Mesodermal cell (in vitro differentiated cells): ENCODE results near the gene PRDM11.

Experiments
- H3K27ac ChIP-seq: 2 replicates; pipeline ENCODE4 v1.7.0; 2013; ENCODE audit warnings: mild to moderate bottlenecking, low read depth, low read length, moderate library complexity; ENCODE audit not compliant: severe bottlenecking
- H3K36me3 ChIP-seq: 2 replicates; pipeline ENCODE4 v1.7.1; 2013; ENCODE audit warnings: mild to moderate bottlenecking, low read length, moderate library complexity; ENCODE audit not compliant: control insufficient read depth, insufficient read depth
- H3K4me1 ChIP-seq: one replicate; pipeline ENCODE4 v1.7.1; 2013; ENCODE audit warnings: mild to moderate bottlenecking, low read length; ENCODE audit not compliant: insufficient read depth, control insufficient read depth, poor library complexity, severe bottlenecking
- H3K4me3 ChIP-seq: 2 replicates; pipeline ENCODE4 v1.7.0; 2013; ENCODE audit warnings: low read length, control low read depth, mild to moderate bottlenecking; ENCODE audit not compliant: insufficient read depth, poor library complexity, severe bottlenecking; ENCODE audit errors: extremely low read depth
- H3K9me3 ChIP-seq: 2 replicates; pipeline ENCODE4 v1.7.1; 2013; ENCODE audit warnings: mild to moderate bottlenecking, low read length, moderate library complexity; ENCODE audit not compliant: control insufficient read depth
- WGBS, 2 experiments: methylation state at CpG; one replicate each; pipeline ENCODE4 v1.1.5; 2013; ENCODE audit warnings: missing lambda C conversion rate in 2 of 2; ENCODE audit not compliant: insufficient coverage in 2 of 2; 5-methylcytosine and 5-hydroxymethylcytosine counted together

Gene PRDM11

DNA sequence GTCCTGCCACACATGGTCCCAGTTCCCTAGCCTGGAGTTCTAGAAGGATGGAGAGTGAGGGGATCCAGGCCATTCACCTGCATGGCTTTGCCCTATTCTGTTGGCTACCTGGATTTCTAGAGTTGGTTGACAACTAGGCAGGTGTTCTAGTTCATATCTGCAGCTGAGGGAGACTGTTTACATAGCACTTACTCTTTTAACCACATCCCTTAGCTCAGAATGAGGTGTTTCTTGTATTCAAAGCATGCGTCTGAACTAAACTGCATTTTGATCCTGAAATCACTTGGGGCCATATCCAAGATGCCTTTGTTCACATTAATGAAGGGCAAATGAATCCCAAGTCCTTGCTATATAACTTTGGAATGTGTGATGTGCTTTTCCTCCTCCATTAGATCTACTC is 78.8 kb downstream of the PRDM11 start:
- 100% methylated on average over 1 of the region's 1 CpG for WGBS, 2 experiments
- Histone ChIP-seq H3K36me3 (peaks cover 25% of the 10 kb centered on the region), H3K9me3 (no peaks in the 10 kb centered on the region), H3K4me3 (no peak overlapping the region), H3K27ac (no peak overlapping the region), H3K4me1 (no peaks in the 10 kb centered on the region)

DNA sequence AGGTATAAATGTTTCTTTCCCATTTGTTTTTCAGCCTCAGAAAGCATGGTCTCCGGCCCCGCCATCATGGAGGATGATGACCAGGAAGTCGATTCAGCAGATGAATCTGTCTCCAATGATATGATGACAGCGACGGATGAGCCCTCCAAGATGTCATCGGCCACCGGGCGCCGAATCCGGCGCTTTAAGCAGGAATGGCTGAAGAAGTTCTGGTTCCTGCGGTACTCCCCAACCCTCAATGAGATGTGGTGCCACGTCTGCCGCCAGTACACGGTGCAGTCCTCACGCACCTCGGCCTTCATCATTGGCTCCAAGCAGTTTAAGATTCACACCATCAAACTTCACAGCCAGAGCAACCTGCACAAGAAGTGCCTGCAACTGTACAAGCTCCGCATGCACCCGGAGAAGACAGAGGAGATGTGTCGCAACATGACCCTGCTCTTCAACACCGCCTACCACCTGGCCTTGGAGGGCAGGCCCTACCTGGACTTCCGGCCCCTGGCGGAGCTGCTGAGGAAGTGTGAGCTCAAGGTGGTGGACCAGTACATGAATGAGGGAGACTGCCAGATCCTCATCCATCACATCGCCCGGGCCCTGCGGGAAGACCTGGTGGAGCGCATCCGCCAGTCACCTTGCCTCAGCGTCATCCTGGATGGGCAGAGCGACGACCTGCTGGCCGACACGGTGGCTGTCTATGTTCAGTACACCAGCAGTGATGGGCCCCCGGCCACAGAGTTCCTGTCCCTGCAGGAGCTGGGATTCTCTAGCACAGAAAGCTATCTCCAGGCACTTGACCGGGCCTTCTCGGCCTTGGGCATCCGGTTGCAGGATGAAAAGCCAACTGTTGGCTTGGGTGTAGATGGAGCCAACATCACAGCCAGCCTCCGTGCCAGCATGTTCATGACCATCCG is 79.8 kb downstream of the PRDM11 start:
- no peaks in the 10 kb centered on the region for H3K4me1 ChIP-seq
- no peaks in the 10 kb centered on the region for H3K9me3 ChIP-seq
- peaks cover 25% of the 10 kb centered on the region for H3K36me3 ChIP-seq
- H3K27ac ChIP-seq, result no peak overlapping the region
- 95% methylated on average over 38 to 39 of the region's 39 CpGs for WGBS, 2 experiments
- no peak overlapping the region for H3K4me3 ChIP-seq

DNA sequence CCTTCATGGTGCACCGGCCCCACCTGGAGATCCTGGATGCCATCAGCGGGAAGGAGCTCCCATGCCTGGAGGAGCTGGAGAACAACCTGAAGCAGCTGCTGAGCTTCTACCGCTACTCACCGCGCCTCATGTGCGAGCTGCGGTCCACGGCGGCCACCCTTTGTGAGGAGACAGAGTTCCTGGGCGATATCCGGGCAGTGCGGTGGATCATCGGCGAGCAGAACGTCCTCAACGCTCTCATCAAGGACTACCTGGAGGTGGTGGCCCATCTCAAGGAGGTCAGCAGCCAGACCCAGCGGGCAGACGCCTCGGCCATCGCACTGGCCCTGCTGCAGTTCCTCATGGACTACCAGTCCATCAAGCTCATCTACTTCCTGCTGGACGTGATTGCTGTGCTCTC is 80.5 kb downstream of the PRDM11 start:
- no peaks in the 10 kb centered on the region for H3K9me3 ChIP-seq
- no peak overlapping the region for H3K27ac ChIP-seq
- peaks cover 25% of the 10 kb centered on the region for H3K36me3 ChIP-seq
- no peak overlapping the region for H3K4me3 ChIP-seq
- 94 to 98% methylated on average over 21 of the region's 21 CpGs for WGBS, 2 experiments
- no peaks in the 10 kb centered on the region for H3K4me1 ChIP-seq

DNA sequence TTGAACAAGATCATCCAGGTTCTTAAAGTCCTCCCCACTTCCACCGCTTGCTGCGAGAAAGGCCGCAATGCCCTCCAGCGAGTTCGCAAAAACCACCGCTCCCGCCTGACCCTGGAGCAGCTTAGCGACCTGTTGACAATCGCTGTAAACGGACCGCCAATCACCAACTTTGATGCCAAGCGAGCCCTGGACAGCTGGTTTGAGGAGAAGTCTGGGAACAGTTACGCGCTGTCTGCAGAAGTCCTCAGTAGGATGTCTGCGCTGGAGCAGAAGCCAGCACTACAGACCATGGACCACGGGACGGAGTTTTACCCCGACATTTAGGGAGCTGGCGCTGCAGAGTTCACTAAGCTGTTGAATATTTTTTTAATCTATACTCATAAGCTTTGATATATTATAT is 81.4 kb downstream of the PRDM11 start:
- 95 to 96% methylated on average over 14 to 16 of the region's 19 CpGs for WGBS, 2 experiments

DNA sequence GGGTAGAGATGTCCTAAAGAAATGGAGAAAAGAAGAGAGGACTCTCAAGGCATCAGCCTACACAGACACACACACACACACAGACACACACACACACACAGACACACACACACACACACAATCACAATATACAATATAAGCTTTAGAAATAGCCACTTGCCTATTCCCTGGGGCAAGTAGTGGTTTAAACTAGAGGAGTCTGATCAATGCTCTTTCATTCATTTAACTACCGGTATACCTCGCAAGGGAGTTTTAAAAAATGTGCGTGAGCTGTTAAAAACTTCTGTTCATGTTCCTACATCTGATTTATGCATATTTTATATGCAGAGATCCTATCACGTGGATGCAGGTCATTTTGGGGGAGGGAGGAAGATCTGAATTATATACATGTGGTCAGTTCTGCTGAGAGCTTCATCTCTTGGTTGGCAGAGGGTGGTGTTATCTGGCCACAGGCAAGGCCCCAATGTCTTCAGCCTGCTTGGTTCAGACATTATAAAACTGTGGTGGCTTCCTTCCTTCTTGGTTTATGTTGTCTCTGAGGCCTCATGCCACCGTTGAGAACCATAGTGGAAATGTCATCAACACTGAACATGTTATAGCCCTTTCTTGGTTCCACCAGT is 83.1 kb downstream of the PRDM11 start:
- Histone ChIP-seq H3K27ac (no peak overlapping the region), H3K4me3 (no peak overlapping the region), H3K4me1 (no peaks in the 10 kb centered on the region), H3K36me3 (peaks cover 20% of the 10 kb centered on the region), H3K9me3 (no peaks in the 10 kb centered on the region)
- 96% methylated on average over 3 of the region's 5 CpGs; no CpG with 5 or more reads in 1 of the 2 experiments for WGBS, 2 experiments

More for the DNA sequence above, 81.4 kb downstream of the PRDM11 start:
- Histone ChIP-seq H3K27ac (no peak overlapping the region), H3K36me3 (peaks cover 20% of the 10 kb centered on the region), H3K4me3 (no peak overlapping the region), H3K9me3 (no peaks in the 10 kb centered on the region), H3K4me1 (no peaks in the 10 kb centered on the region)

DNA sequence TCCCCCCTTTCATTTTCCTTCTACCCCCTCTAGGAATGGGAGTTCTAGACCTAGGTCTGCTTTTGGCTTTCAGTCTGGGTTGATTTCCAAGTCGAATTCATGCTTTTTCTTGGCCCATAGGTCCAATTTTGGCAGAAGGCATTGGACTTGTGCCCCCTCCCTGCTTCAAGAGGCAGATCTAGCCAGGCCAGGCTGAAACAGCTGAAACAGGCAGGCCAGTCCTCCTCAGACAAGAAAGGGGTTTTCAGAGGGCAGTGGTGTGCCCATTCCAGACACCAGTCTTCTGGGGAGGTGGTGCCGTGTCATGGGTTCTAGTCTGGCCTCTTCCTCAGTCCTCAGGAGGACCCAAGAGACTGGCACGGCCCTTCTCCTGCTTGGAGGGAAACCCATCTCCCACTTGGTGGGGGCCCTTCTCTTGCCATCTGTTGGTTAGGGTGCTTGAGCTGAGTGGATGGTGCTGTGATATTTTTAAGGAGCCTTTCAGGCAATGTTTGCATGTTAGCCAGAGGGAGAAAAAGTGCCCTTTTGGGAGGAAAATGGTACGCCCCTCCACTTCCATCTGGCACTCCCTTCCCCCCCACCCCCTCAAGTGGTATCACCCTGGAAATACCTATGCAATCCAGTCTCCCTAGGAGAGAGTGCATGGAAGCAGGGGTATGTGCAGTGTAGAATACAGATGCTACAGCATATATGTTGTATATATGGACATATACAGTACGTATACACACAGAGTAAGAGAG is 86.1 kb downstream of the PRDM11 start:
- Histone ChIP-seq H3K4me1 (no peaks in the 10 kb centered on the region), H3K27ac (no peak overlapping the region), H3K36me3 (peaks cover 3% of the 10 kb centered on the region), H3K4me3 (no peak overlapping the region), H3K9me3 (no peaks in the 10 kb centered on the region)
- WGBS, 2 experiments, result 90 to 92% methylated on average over 3 of the region's 5 CpGs

DNA sequence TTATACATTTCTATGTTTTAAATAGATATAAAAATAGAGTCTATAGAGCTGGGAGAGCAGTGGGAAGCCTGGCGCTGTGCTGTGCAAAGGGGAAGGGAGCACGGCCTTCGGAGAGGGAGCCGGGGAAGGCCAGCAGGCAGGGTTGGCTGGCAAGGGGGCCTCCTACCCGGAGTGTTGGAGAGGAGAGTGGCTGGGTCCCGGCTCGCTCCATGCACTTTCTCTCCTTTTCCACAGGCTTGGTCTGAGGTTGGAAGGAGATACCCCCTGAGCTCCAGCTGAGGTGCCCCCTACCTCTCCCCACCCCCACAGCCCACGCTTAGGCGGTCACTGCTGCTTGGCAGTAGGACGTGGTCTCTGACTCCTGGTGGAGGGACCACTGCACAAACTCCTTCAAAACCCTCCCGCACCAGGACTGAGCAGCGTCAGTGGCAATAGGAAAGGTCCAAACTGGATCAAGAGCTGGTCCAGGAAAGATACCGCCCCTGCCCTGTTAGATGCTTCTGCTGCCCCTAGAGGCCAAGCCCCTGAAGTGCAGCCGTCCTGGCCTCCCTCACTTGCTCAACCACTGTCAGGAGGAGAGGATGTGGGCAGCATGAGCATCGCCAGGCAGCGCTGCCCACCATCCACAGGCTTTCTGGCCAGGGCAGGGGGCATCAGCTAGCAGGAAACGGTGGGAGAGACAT is 86.8 kb downstream of the PRDM11 start:
- Histone ChIP-seq H3K36me3 (no peaks in the 10 kb centered on the region), H3K4me1 (no peaks in the 10 kb centered on the region), H3K9me3 (no peaks in the 10 kb centered on the region), H3K27ac (no peak overlapping the region), H3K4me3 (no peak overlapping the region)
- whole genome bisulfite sequencing, 2 experiments, result 45 to 68% methylated on average over 8 to 9 of the region's 17 CpGs

DNA sequence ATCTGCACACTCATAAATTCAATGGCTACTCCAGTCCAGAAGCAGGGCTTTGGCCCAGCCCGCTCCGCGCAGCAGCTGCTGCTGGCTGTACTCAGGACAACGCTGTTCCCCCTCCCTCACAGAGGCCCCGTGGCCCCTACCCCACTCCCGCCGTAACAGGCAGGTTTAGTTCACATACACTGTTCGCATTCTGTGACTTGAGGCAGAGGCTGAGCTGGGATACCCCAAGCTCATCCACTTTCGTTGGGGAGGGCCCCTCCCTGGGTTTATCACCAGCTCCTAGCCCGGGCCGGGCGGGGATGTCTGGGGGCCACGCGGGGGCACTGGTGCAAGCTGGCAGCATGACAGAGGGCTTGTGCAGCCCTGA is 87.3 kb downstream of the PRDM11 start:
- Histone ChIP-seq H3K27ac (no peak overlapping the region), H3K9me3 (no peaks in the 10 kb centered on the region), H3K36me3 (no peaks in the 10 kb centered on the region), H3K4me3 (no peak overlapping the region), H3K4me1 (no peaks in the 10 kb centered on the region)
- WGBS, 2 experiments, result 70 to 85% methylated on average over 11 to 14 of the region's 14 CpGs

DNA sequence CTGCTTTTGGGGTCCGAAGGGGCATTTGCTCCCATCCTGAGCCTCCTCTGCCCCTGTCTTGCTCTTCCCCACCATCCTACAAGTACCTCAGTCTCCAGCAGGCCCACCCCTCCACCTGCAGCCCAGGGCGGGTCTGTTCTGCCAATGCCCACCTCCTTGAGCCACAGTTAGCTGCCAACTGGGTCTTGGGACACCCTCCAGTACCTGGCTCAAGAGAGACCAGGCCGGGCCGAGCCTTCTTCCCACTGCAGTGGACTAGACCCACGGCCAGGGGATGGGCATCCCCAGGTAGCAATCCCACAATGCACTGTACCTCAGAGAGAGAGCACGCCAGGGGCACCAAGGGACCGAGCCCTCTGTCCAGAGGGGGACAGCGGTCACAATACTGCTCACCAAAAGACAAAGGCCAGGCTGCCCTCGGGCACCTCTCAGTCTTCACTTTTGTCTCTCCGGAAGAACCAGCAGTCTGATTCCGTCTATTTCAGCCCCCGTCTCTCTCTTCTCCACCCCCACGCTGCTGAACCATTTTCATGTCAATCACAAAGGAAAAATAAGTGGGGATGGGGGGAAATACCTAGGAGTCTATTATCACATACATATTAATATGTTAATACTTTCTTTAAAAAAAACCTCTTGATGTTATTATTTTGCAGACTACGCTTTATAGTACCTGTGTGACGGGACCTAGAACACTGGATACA is 88.0 kb downstream of the PRDM11 start:
- Histone ChIP-seq H3K27ac (no peak overlapping the region), H3K4me3 (no peak overlapping the region), H3K4me1 (no peaks in the 10 kb centered on the region), H3K36me3 (no peaks in the 10 kb centered on the region), H3K9me3 (peaks cover 3% of the 10 kb centered on the region)
- WGBS, 2 experiments, result 83 to 85% methylated on average over 7 to 8 of the region's 15 CpGs
